GM21723 (cell line): ENCODE data around the gene PCDHGB4.
"Not testable (repeated sequence)": the region's sequence is repeated elsewhere in the genome, so short reads cannot be mapped to it uniquely, and the experiment has no call there.

Experiments used
- ATAC-seq: cut with Tn5 transposase; IDR thresholded peaks from one replicate; pipeline ENCODE4 v1.9.1; 2021; ENCODE audit warnings: mild to moderate bottlenecking, moderate library complexity; ENCODE audit not compliant: unreplicated experiment

PCDHGB4 gene

GRCh38 chr5:141387557-141388311, at the start of gene PCDHGB4:
Gene PCDHGB4 (plus strand): TSS chr5:141387698. CDS start chr5:141387885, 187 bp downstream.
- ATAC-seq = not testable (repeated sequence)

- ATAC-seq = no peak
Measured at GRCh38 chr5:141338538-141339306, 48.8 kb upstream of the PCDHGB4 start, which contains the start of gene PCDHGA2. Gene PCDHGA2 (plus strand): TSS chr5:141338760.

GRCh38 chr5:141340781-141341354, 46.6 kb upstream of the PCDHGB4 start:
- ATAC-seq = not testable (repeated sequence)

GRCh38 chr5:141342773-141343172, 44.7 kb upstream of the PCDHGB4 start:
- no peak for ATAC-seq

- ATAC-seq = no peak
Measured at GRCh38 chr5:141343242-141343952, 44.1 kb upstream of the PCDHGB4 start, which contains the start of gene PCDHGA3. Gene PCDHGA3 (plus strand): TSS chr5:141343829. CDS start chr5:141344034, 205 bp downstream.

- ATAC-seq = no peak
Measured at GRCh38 chr5:141343953-141344463, 43.5 kb upstream of the PCDHGB4 start.

GRCh38 chr5:141345327-141345726, 42.2 kb upstream of the PCDHGB4 start:
- no peak for ATAC-seq

- ATAC-seq = not testable (repeated sequence)
Measured at GRCh38 chr5:141346017-141346416, 41.5 kb upstream of the PCDHGB4 start.

GRCh38 chr5:141349917-141350619, 37.4 kb upstream of the PCDHGB4 start, which contains the start of gene PCDHGB1:
Gene PCDHGB1 (plus strand): TSS chr5:141350099. CDS start chr5:141350261, 162 bp downstream.
- ATAC-seq = no peak

- no peak for ATAC-seq
Measured at GRCh38 chr5:141351591-141351990, 35.9 kb upstream of the PCDHGB4 start.

- ATAC-seq = no peak
Measured at GRCh38 chr5:141354900-141355469, 32.5 kb upstream of the PCDHGB4 start, which contains the start of gene PCDHGA4. Gene PCDHGA4 (plus strand): TSS chr5:141355021. CDS start chr5:141355108, 87 bp downstream.

- ATAC-seq = no peak
Measured at GRCh38 chr5:141355641-141356040, 31.9 kb upstream of the PCDHGB4 start.

- ATAC-seq = no peak
Measured at GRCh38 chr5:141356133-141356532, 31.4 kb upstream of the PCDHGB4 start.

GRCh38 chr5:141356950-141357349, 30.5 kb upstream of the PCDHGB4 start:
- ATAC-seq = no peak

- no peak for ATAC-seq
Measured at GRCh38 chr5:141359790-141360426, 27.6 kb upstream of the PCDHGB4 start, which contains the start of gene PCDHGB2. Gene PCDHGB2 (plus strand): TSS chr5:141359994. CDS start chr5:141360136, 142 bp downstream.

- ATAC-seq = no peak
Measured at GRCh38 chr5:141360685-141361084, 26.8 kb upstream of the PCDHGB4 start.

- ATAC-seq = no peak
Measured at GRCh38 chr5:141362719-141363118, 24.8 kb upstream of the PCDHGB4 start.

GRCh38 chr5:141363952-141364660, 23.4 kb upstream of the PCDHGB4 start, which contains the start of gene PCDHGA5:
Gene PCDHGA5 (plus strand): TSS chr5:141364162. CDS start chr5:141364331, 169 bp downstream.
- no peak for ATAC-seq
